Measurements from ENCODE around the gene HCK.
A peak's percentile ranks its signal among the peaks of the same experiment; 100 is the strongest.
"Not testable (repeated sequence)": the region's sequence is repeated elsewhere in the genome, so short reads cannot be mapped to it uniquely, and the experiment has no call there.

Gene HCK

DNA sequence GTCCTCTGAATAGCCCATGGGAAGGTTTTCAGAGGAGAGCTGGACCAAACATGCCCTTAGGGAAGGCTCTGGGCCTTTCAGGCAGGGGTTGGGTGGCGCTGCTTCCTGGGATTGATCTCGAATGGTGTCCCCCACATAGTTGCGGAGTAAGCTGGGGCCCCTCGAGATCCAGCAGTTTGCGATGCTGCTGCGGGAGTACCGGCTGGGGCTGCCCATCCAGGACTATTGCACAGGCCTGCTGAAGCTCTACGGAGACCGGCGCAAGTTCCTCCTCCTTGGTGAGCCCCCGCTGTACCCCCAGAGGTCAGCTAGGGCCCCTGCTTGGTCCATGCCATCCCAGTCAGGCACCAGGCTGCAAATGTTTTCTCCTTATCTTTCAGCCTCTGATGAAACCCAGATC, 22.5 kb upstream of the HCK start:
- DNase-seq = no peak

- DNase-seq = peak; percentile 59 to 85 (median 64)
Observed at GRCh38 chr20:32031007-32031958, 20.8 kb upstream of the HCK start.

- DNase-seq = no peak
Observed at GRCh38 chr20:32033316-32033715, 18.7 kb upstream of the HCK start.

GRCh38 chr20:32033721-32034120, 18.3 kb upstream of the HCK start:
- not testable (repeated sequence) for DNase-seq

GRCh38 chr20:32034581-32035425, 17.2 kb upstream of the HCK start:
- no peak for DNase-seq

- no peak for DNase-seq
Observed at GRCh38 chr20:32035426-32035779, 16.6 kb upstream of the HCK start.

GRCh38 chr20:32036252-32036651, 15.8 kb upstream of the HCK start:
- no peak for DNase-seq

DNA sequence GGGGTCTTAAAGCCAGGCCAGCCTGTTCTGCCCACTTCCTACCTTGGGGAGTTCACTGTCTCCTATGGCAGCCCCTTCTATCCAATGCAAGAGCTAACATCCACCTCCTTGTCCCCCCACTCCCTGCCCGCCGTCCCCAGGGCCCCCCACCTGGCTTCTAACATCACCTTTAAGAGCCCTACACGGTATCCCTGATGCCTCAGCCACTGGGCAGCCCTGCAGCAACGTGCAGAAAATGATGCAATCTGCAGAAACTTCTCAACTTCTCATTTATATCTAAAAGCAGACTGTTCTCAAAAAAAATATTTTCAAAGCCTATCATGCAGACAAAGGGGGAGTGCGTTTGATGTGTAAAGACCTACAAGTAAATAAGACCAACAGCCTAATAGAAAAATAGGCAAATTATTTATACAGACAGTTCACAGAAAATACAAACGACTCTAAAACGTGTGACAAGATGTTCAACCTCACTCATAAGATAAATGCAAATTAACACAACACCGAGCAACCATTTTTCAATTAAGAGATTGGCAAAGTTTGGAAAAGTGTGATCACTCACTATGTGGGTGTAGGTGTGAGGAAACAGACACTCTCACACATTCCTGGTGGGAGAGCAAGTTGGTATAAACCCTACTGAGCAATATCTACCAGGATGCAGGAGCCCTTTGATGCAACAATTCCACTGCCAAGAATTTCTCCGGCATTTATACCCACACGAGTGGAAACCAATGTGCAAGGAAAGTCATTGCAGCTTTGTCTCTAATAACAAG, 15.1 kb upstream of the HCK start:
- no peak for DNase-seq

DNA sequence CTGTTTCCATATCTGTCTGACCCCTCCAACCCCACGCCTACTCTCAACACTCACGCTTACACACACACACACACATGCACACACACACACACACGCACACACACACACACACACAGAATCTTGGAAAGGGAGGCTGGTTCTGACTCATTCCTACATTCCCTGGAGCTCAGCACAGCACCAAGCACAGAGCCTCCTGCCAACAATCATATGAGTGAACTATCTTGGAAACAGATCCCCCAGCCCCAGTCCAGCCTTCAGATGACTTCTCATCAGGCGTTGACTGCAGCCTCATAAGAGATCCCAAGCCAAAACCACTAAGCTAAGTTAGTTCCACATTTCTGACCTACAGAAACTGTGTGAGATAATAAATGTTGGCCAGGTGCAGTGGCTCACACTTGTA, 14.1 kb upstream of the HCK start:
- no peak for DNase-seq

GRCh38 chr20:32040142-32040953, 11.7 kb upstream of the HCK start:
- peak in 2 of 3 experiments; percentile 7 to 34 for DNase-seq

DNA sequence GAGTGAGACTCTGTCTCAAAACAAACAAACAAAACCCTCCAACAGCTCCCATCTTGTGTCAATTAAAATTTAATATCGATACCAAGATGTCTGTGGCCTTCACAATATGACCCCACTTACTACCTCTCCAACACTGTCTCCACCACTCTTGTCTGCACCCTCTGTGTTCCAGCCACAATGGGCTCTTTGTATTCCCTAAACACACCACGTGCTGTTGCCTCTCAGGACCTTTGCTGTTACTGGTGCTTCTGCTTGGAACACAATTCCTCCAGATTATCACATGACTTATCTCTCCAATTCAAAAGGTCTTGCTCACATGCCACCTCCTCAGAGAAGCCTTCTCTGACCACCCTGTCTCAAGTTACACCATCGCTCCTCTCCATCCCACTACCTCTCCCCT, 6.0 kb upstream of the HCK start:
- no peak for DNase-seq

DNA sequence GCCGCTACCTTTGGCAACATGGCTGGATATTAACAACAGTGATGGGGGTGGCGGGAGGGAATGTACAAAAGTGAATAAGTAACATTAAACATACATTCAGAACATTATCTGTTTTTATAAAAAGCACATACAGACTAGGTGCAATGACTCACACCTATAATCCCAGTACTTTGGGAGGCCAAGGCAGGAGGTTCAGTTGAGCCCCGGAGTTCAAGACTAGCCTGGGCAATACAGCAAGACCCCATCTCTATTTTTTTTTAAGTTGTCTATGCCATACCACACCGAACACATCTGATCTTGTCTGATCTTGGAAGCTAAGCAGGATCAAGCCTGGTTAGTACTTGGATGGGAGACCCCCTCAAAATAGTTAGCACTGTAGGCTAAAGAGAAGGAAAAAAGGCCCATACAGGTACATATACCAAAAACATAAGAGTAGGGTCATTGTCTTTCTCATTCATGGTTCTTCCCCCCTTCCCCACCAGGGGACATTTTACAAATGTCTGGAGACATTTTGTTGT, 1.7 kb upstream of the HCK start:
- no peak for DNase-seq

DNA sequence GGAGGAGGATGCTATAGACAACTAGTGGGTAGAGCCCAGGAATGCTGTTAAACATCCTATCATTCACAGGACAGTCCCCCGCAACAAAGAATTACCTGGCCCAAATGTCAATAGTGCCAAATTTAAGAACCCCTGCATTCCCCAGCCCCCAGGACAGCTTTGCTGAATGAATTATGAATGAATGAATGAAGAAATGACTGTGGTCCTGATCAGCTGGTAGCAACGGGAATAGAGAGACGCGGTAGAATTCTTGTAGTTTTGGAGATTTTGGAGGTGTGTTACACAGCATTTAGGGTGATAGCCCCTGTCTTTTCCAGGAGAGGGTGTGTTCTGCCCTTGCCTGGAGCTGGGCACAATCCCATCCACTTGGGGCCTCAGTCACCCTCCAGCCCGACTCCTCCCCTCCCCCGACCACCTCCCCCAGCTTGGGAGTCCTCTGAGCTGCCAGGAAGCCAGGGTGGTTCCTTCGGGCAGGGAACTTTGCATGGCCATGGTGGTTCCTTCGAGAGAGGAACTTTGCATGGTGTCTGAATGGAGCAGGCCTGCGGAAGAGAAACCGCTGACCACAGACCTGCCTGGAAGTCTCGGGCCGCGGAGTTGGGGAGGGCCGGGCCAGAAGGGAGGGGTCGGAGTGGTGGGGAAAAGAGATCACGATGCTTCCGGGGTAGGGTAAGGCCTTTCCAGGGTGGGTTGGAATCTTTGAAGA, 1.0 kb upstream of the HCK start:
- no peak for DNase-seq

GRCh38 chr20:32051720-32052089, 337 bp upstream of the HCK start:
- no peak for DNase-seq

GRCh38 chr20:32052778-32053362, 828 bp downstream of the HCK start:
- DNase-seq = no peak

GRCh38 chr20:32053648-32054047, 1.6 kb downstream of the HCK start:
- no peak for DNase-seq

DNA sequence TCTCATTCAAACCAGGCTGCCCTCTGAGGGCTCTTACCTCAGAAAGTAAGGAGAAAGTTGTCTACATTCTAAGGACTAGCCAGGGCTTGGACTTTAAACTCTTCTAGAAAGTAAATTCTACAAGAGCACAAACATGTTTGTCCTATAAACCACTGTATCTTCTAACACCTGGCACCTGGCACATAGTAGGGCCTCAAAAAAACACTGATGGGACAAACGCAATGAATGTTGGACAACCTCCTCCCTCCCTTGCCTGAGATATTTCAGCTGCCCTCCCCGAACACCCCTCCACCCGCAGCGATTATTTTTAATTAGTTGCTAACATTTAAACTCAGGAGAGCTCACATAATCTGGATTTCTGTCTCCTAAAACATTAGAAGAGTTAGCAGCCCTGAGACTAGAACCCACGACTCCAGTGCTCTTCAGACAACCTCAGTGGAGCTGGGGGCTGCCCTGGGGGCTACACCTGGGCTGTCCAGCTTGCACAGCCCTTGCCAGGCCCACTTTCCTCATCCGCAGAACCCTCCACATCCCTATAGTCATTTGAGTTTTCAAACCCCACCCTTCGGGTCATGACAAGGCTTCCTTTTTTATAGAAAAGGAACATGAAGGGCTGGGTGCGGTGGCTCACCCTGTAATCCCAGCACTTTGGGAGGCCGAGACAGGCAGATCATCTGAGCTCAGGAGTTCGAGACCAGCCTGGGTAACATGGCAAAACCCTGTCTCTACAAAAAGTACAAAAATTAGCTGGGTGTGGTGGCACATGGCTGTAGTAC, 4.9 kb downstream of the HCK start:
- no peak for DNase-seq

GRCh38 chr20:32057656-32058184, 5.7 kb downstream of the HCK start:
- DNase-seq = no peak

GRCh38 chr20:32059189-32059588, 7.1 kb downstream of the HCK start:
- no peak for DNase-seq

GRCh38 chr20:32062776-32063170, 10.7 kb downstream of the HCK start:
- no peak for DNase-seq
